GM18873 (cell line): ENCODE data around the gene CFHR5.
"Not testable (repeated sequence)": the region's sequence is repeated elsewhere in the genome, so short reads cannot be mapped to it uniquely, and the experiment has no call there.

Source experiments
- ATAC-seq: cut with Tn5 transposase; IDR thresholded peaks from one replicate; pipeline ENCODE4 v1.9.1; 2021; ENCODE audit warnings: mild to moderate bottlenecking, moderate library complexity, moderate number of reproducible peaks; ENCODE audit not compliant: unreplicated experiment, low FRiP score

Gene CFHR5

GRCh38 chr1:197016751-197017150 is 39.4 kb downstream of the CFHR5 start:
- ATAC-seq, result no peak

- no peak for ATAC-seq
These were observed 40.3 kb downstream of the CFHR5 start for GRCh38 chr1:197017558-197018146.

- no peak for ATAC-seq
These were observed 44.4 kb downstream of the CFHR5 start for GRCh38 chr1:197021716-197022115.

- no peak for ATAC-seq
These were observed 47.1 kb downstream of the CFHR5 start for GRCh38 chr1:197024460-197024859.

GRCh38 chr1:197027359-197027758 is 50.0 kb downstream of the CFHR5 start:
- ATAC-seq, result no peak

- ATAC-seq, result no peak
These were observed 52.4 kb downstream of the CFHR5 start for GRCh38 chr1:197029749-197030148.

GRCh38 chr1:197034631-197035339 is 57.4 kb downstream of the CFHR5 start:
- not testable (repeated sequence) for ATAC-seq

GRCh38 chr1:197036861-197037260 is 59.5 kb downstream of the CFHR5 start:
- ATAC-seq, result no peak

GRCh38 chr1:197041486-197042353 is 64.4 kb downstream of the CFHR5 start:
- ATAC-seq, result no peak

GRCh38 chr1:197042676-197043341 is 65.5 kb downstream of the CFHR5 start:
- no peak for ATAC-seq

GRCh38 chr1:197049100-197049499 is 71.7 kb downstream of the CFHR5 start:
- no peak for ATAC-seq
